Iris pigment epithelial cell (primary cell): ENCODE measurements around the gene TEN1.
"Not testable (repeated sequence)": the region's sequence is repeated elsewhere in the genome, so short reads cannot be mapped to it uniquely, and the experiment has no call there.

ENCODE experiments used
- DNase-seq: peaks from one replicate; pipeline ENCODE4 v3.0.0-alpha.2; 2011; ENCODE audit warnings: low read depth

The TEN1 gene

DNA sequence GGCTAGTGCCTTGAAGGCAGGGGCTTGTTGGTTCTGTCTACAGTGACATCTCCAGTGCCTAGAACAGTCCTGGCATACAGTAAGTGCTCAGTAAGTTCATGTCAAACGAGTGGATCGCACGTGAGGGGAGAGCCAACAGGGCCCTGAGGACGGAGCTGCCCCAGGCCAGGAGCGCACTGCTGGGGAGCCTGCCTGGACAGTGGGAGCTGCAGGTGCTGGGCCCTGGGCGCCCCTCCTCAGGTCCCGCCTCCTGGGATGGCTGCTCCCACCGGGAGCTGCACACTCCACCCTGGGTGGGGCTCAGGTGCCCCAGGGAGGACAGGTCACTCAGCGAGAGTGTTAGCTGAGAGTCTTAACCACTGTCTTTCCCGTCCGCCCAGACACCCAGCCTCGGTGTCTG is 46.3 kb downstream of the TEN1 start:
- DNase-seq, result no peak

DNA sequence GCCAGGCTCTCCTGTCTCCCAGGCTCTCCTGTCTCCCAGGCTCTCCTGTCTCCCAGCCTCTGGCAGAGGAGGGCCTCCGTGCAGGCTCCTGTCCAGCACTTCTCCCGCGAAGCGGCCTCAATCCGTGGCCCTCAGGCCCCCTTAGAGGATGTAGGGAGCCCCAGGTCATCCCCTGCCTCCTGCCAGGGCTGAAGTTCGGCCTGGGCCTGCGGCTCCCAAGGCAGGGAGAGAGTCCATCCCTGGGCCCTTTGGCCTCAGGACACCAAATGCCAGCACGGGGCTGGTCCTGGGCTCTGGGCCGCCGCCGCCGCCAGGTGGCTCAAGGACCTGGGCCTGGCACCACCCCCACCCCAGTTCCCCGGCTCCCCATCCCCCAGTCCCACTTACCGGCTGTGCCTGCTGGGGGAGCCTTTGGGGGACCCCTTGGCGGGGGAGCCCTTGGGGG is 47.7 kb downstream of the TEN1 start:
- DNase-seq, result no peak

DNA sequence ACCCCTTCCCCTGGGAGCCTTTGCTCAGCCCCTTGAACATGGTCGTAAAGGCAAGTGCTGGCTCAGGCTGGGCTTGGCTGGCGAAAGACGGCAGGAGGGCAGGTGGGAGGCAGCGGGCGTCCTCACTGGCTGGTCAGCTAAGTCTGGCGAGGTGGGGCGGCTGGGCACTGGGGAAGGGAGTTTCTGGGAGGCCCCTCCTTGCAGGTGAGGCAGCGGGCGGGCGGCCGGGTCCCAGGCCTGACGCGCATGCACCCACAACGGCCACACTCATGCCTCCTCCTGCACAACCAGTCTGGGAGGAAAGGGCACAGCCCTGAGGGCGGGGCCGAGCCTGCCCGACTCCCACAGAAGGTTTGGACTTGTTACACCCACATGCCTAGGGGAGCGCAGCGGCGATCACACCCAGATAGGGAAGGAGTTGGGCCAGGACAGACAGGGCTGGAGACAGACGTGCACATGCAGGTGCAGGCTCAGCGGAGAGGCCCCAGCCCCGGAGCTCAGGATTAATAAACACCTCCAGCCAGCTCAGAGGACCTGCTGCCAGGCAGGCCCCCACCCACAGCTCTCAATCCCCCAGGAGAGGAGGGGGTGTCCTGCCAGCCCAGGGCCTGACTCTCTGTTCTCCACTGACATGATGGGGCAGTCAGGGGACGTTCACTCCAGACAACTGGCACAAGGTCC is 48.3 kb downstream of the TEN1 start, which contains the start of gene EVPL:
TSS of gene EVPL (minus strand) at position 148 of the 681 bp plus-strand sequence. CDS start at position 40, 108 bp downstream.
- DNase-seq, result no peak

DNA sequence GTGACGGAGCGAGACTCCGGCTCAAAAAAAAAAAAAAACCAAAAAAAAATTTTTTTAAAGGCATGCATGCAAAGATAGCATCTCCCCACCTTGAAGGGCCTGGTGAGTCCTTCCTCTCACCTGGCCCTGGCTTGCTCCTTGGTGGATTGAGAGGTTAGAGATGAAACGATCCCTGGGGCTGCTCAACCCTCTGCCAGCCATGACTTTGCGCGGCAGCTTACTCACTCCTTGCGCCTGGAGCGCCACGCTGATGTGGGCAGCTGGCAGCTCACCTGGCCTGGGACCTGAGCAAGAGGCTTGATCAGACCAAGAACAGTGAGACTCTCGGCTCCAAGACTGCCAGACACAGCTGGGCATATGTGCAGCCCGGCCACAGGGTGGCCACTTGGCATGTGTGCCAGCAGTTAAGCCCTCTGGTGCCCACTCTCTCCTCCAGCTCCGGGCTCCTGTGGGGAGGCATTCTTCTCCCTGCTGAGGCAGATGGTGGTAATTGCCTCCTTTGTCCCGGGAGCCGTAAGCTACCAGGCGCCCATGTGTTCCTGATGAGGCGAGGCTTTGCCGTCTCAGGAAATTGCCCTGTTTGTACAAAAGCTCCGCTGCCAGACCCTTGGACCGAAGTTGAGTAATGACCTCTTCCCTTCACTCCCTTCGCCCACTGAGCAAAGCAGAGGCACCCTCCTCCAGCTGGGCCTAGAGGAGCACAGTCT is 53.2 kb downstream of the TEN1 start:
- no peak for DNase-seq

DNA sequence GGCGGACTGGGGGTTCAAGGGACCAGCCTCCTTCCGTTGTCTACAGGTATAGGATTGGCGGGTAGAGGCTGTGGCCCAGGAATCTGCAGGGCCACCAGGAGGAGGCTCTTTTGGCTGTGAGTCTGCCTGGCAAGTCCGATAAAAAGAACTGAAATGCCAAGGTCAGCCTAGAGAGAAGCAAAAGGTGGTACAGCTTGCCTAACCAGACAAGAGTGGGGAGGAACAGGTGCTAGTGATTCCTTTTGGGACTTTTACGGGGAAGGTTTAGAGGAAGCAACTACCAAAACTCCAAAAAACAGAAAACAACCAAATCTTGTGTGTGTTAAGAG is 53.7 kb downstream of the TEN1 start:
- DNase-seq, result no peak

DNA sequence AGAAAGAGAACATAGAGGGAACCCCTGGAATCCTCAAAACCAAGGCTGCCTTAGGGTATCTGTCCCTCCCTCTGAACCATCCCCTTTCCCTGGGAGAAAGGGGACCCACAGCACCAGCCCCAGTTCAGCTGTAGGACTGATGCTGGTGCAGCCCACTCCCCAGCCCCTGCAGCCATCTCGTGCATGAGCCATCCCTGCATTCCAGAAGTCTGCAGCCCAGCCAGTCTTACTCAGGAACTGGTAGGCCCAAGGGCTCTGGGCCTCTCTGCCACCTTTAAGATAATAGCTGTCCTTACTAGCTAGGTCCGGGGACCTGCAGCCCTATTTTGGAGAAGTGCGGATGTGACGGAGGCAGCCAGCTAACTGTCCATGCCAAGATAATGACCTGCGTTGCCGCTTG is 54.1 kb downstream of the TEN1 start:
- DNase-seq, result no peak

DNA sequence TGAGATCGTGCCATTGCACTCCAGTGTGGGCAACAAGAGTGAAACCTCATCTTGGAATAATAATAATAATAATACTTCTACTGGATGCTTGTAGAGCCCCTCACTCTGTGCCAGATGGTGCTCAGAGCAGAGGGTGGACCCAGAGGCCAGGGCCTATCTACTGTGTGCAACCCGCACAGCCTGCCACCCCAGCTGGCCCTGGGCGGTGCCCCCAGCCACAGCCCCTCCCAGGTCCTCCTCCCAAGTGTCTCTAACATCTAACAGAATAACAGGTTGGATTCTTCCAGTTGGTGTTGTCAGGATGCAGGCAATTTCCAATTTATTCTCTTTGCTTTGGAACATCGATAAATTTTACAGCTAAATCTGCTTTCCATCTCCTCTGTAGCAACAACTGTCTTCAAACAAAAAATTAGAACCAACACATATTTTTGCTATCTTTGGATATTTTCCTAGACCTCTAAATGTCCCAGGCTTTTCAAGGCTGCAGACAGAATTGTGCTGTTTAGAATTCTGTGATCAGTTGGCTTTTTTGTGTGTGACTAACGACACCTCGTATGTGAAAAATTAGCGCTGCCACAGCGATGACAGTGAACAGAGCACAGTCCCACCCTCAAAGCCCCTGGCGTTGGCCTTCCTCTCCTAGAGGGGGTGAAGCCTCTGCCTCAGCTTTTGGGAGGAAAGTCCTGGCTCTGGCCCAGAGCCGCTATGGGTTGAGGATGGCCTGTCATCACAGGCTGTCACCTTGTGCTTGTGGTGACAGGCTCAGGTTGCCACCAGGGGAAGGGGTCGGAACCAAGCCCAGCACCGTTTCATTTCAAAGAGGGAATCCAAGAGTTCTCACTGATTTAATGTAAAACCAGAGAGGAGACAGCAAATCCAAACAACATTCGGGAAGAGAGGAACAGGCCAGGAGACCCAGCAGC is 55.6 kb downstream of the TEN1 start:
- DNase-seq, result no peak

DNA sequence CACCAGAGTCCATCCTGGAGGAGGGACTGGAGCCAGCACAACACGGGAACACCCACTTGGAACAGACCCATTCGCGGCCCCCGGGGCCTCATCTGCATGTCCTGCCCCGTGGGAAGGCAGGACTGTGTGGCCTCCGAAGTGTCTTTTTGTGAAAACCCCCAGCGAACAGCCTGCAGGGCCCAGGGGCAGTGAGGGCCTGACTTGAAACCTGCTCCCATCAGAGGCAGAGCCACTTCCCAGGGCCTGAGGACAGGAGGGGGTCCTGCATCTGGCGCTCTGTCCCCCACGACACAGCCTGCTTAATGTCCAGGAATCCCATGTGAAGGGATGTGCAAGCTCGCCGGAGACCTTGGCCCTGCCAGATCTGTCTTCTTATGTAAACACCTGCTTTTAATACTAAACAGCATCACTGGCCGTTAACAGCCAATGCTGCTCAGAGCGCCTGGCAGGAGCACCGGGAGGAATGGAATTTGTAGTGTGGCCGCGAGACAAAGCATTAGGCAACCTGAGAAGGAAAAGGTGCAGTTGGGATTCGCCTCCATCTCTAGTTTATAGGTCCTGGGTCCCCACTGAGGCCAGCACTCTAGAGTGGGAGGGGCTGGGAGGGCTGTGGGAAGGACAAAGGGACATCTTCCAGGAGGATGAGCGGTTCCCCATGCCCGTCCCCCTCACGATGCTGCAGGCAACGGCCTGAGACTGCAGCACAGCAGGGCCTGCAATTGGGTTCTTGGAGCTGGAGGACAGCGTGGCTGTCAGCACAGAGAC is 57.6 kb downstream of the TEN1 start:
- no peak for DNase-seq

DNA sequence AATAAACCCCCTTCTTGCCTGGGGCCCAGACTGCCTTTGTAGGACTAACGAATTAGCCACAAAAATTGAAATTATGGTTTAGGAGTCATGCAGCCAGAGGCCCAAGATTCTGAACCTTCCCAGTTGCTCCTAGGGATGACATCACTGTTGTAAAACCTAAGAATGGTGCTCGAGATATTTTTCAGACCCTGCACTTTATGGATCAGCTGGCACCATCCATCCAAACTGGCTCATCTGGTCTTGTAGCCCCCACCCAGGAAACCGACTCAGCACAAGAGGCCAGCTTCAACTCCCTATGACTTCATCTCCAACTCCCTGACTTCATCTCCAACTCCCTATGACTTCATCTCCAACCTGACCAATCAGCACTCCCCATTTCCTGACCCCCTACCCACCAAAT is 59.0 kb downstream of the TEN1 start:
- DNase-seq, result no peak

DNA sequence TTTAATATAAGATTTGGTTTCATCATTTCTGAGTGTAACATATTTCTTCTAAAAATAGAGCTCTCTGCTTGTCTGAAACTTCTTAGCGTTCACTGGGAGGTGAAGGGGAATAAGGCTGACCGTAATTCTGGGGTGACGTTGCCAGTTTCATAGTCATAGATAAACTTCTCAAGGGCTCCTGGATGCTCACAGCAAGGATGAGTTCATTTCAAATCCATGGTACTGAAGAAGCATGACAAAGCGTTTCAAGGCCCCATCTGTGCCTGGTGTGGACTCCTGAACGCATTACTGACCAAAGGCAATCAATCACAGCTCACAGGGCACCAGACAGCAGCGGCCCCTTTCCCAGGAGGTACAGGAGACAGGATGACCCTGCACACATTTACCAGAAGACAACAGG is 60.1 kb downstream of the TEN1 start:
- no peak for DNase-seq

DNA sequence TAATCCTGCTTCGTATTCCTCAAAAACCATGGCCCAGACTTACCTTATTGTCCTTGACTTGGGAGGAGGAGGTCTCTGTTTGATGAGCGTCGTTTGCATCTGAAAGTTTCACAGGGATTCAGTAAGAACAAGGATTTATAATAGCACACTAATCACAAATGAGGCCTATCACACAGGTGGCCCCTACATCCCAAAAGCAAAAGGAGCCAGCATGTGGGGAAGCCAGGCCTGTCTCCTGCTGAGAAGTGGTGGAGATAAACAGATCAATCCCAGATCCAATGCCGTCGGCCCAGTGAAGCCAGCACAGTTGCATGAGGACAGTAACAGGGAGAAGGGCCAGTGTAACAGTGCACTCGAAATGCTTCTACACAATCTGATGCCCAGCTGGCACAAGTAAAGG is 61.3 kb downstream of the TEN1 start:
- no peak for DNase-seq

DNA sequence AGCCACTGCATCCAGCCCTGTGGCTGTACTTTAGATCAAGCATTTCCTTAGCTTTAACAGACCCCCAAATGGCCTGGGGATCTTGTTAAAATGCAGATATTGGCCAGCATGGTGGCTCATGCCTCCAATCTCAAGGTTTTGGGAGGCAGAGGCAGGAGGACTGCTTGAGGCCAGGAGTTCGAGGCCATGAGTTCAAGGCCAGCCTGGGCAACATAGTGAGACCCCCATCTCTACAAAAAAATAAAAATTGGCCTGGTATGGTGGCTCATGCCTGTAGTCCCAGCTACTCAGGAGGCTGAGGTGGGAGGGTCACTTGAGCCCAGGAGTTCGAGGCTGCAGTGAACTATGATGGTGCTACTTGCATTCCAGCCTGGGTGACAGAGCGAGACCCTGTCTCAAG is 63.8 kb downstream of the TEN1 start:
- DNase-seq, result not testable (repeated sequence)

DNA sequence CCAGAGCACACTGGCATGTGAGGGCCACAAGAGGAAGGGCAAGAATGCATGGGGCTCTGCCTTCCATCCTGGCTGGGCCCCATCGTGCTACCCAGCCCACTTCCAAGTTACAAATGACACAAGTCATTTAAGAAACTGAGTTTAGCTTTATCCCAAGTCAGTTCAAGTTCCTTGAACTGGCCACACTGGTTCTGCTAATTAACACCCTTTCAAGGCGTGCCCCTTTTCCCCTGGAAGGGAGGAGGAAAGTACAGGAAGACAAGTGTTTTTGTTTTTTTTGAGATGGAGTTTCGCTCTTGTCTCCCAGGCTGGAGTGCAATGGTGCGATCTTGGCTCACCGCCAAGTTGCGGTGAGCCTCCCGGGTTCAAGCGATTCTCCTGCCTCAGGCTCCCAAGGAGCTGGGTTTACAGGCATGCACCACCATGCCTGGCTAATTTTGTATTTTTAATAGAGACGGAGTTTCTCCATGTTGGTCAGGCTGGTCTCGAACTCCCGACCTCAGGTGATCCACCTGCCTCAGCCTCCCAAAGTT is 65.5 kb downstream of the TEN1 start:
- DNase-seq, result not testable (repeated sequence)

DNA sequence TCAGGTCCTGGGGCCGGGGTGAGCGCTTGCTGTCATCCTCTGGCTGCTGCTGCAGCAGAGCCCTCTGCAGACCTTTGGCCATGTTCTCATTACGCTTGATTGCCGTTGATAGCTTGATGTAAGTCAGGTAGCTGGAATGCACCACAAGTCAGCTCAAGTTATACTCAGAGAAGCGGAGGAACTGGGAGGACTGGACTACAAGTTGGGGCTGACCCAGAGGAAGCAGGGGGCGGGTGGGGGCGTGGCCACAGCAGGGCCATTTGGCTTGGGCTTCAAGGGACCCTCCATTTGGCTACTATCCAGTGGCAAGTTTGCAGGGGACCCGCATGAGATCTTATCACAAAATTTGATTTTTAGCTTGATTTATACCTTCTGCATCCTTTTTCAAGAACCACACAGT is 67.0 kb downstream of the TEN1 start:
- DNase-seq, result peak; percentile 52

DNA sequence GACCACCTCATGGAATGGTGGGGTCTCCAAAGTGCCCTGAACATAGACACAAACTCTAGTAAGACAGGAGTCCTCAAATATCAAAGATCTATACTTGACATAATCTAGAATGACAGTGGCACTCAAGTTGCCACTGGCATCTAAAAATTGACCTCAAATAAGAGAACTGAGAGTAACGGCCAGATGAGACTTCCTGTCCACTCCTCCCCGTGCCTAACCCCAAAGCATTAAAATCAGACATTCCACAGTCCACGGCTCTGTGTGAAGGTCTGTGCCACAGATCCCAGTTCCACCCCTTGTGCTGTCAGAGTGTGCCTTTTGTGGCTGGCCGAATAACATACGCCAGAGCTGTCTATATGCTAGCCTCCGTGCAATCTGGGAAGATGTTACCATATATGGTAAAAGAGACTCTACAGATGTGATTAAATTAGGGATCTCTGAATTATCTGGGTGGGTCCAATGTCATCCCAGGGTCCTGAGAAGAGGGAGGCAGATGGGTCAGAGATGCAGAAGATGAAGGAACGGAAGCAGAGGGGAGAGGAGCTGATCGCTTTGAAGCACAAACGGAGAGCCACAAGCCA is 69.1 kb downstream of the TEN1 start:
- DNase-seq, result peak; percentile 40

DNA sequence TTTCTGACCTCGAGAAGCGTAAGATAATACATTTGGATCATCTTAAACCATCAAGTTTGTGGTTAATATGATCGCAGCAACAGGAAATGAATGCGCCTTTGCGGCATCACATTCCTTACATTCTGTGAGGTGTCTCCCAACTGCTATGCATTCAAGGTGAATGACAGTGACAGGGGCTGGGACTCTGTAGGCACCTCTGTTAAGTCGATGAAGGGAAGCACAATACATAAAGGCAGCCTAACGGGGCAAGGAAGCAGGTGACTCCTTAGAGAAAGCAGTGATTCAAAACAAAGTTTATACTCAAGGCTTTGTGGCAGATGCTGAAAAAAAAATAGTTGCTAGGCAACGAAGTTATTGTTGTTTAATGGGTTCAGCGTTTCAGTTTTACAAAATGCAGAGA is 69.7 kb downstream of the TEN1 start:
- DNase-seq, result peak; percentile 87

DNA sequence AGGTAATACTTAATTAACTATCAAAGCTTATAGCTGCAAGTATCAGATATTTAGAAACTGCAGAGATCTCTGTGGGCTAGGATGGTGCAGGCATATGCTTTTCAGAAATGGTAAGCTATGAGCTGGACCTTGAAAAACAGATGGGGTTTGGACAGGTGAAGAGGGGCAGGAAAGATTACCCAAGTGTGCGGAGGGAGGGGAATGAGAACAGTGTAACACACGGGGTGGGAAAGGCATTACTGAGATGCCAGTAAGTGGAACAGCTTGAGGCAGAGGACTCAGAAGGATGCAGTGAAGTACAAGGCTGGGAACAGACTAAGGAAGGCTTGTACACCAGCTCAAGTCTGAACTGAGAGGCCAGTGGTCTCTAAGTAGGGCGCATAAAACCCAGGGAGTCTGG is 70.2 kb downstream of the TEN1 start:
- no peak for DNase-seq

DNA sequence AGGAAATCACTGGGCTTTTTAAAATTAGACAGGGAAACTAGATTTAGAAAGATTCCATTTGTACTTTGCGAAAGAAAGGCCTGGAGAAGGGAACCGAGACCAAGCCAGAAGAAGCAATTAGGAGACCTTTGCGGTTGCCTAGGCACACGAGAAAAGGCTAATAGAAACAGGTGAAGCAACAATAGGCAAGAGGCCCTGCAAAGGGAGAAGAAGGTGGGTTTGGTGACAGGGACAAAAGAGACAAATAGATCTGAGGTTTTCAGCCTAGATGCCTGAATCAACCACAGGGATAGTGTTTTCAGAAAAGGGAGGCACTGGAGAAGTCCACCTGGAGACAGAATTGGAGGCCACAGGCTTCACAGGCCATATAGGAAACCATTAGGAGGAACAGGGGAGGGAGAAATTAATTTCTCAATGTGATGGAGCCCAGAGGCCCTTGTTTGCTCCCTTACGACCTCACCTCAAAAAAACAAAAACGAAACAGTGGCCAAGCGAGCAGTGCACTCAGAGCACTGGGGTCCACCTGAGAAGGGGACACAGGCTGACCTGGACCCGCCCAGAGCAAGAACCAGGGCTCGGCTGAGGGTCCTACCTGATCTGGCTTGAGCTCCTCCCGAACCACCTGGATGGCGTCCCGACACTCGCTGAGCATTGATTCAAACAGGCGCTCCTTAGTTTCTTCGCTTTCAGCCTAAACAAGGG is 70.9 kb downstream of the TEN1 start:
- no peak for DNase-seq
